Measurements from ENCODE around the gene STRIP2.

DNA sequence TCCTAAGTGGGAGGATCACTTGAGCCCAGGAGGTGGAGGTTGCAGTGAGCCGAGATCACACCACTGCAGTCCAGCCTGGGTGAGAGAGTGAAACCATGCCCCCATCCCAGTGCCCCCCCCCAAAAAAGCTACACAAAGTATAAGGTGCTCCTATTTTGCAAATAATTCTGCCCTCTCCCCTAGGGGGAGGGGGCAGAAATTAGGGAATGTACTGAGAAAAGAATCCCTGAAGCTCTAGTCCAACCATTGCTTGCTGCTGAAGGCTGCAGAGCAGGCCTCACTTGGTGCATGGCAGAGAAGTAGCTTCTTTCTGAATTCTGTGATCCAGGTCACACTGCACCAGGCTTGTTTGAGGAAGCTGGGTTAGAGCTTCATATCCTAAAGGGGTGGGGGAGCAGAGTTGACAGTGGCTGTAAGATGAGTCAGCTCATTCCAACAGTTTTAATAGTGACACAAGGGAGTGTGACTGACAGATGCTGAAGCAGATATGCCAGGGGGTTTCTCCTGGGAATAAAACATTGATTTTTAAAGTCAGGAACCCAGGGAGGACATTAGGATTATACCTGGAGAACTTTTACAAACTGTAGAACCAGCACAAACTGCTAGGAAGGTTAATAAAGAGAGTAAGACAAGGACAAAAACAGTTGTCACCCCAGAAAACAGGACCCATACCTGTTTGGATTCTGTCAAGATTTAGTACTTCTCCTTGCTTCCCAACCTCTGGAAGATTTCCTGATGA is 32.8 kb upstream of the STRIP2 start:
- TF ChIP-seq, protein P1, sequence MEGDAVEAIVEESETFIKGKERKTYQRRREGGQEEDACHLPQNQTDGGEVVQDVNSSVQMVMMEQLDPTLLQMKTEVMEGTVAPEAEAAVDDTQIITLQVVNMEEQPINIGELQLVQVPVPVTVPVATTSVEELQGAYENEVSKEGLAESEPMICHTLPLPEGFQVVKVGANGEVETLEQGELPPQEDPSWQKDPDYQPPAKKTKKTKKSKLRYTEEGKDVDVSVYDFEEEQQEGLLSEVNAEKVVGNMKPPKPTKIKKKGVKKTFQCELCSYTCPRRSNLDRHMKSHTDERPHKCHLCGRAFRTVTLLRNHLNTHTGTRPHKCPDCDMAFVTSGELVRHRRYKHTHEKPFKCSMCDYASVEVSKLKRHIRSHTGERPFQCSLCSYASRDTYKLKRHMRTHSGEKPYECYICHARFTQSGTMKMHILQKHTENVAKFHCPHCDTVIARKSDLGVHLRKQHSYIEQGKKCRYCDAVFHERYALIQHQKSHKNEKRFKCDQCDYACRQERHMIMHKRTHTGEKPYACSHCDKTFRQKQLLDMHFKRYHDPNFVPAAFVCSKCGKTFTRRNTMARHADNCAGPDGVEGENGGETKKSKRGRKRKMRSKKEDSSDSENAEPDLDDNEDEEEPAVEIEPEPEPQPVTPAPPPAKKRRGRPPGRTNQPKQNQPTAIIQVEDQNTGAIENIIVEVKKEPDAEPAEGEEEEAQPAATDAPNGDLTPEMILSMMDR (IDR thresholded peaks at IDR 0.05) = no peak
- TF ChIP-seq POLR2A (IDR thresholded peaks at IDR 0.05) = no peak
